Thoracic aorta (tissue), 2 donors: ENCODE data around the gene ARMC9. TPM values are rescaled to one million over a fixed set of nuclear protein-coding genes. Genes with fewer than 3 reads are reported as not detected.
"Not testable (repeated sequence)": the region's sequence is repeated elsewhere in the genome, so short reads cannot be mapped to it uniquely, and the experiment has no call there.

Source experiments
- ATAC-seq: fragments of 150-250 bp; one replicate; pipeline ENCODE4 v1.8.0; 2017; ENCODE audit warnings: low read depth; ENCODE audit not compliant: insufficient number of reproducible peaks, low FRiP score
- DNase-seq: peaks from one replicate; pipeline ENCODE4 v3.0.0-alpha.2; 2020; ENCODE audit warnings: low spot score
- H3K27ac ChIP-seq, 2 donors: fragments of 200-600 bp; sonication (generic); 1 replicate in 1 of 2; 2 replicates in 1 of 2; pipeline ENCODE4 v1.5.1; 2016; ENCODE audit warnings: mild to moderate bottlenecking in 2 of 2, moderate library complexity in 2 of 2
- H3K27me3 ChIP-seq: fragments of 200-600 bp; sonication (generic); replicated peaks from 2 replicates; pipeline ENCODE4 v1.6.0; 2016; ENCODE audit warnings: mild to moderate bottlenecking; ENCODE audit not compliant: insufficient read depth
- H3K36me3 ChIP-seq: fragments of 200-600 bp; sonication (generic); one replicate; pipeline ENCODE4 v1.5.1; 2016
- H3K4me1 ChIP-seq, 2 donors: fragments of 200-600 bp; sonication (generic); 1 replicate in 1 of 2; 2 replicates in 1 of 2; pipeline versions ENCODE4 v1.5.1 to v1.6.0; 2016; ENCODE audit warnings: low read depth in 2 of 2, mild to moderate bottlenecking in 1 of 2; ENCODE audit not compliant: control insufficient read depth in 1 of 2
- H3K4me3 ChIP-seq: fragments of 200-600 bp; sonication (generic); 2 replicates; pipeline ENCODE4 v1.5.1; 2016; ENCODE audit warnings: mild to moderate bottlenecking
- H3K9me3 ChIP-seq: fragments of 200-600 bp; sonication (generic); 2 replicates; pipeline ENCODE4 v1.5.1; 2016
- total RNA-seq, 2 donors: library from RNA; depleted of rRNA; stranded (reverse); fragments of >200 nt; gene quantifications; one replicate each; pipeline versions ENCODE4 v1.1.0 to v1.2.3, GENCODE V29; 2016
- TF ChIP-seq, protein P1 (sequence below): fragments of 200-600 bp; sonication (generic); IDR thresholded peaks from one replicate; pipeline ENCODE4 v1.5.1; 2019; ENCODE audit warnings: antibody characterized with exemption

ARMC9 gene
- total RNA-seq, 2 donors from 2014 or later: 68.5 to 103 TPM

GRCh38 chr2:231399853-231400680 is 201.6 kb downstream of the ARMC9 start:
- Histone ChIP-seq H3K4me3 (peak overlapping the region; percentile 40), H3K4me1 (peaks cover 29 to 89% of the 10 kb centered on the region in 2 donors), H3K36me3 (peaks cover 10% of the 10 kb centered on the region), H3K27ac (peak overlapping the region; percentile 89 to 97), H3K9me3 (no peaks in the 10 kb centered on the region), H3K27me3 (no peaks in the 10 kb centered on the region)
- TF ChIP-seq, protein P1, sequence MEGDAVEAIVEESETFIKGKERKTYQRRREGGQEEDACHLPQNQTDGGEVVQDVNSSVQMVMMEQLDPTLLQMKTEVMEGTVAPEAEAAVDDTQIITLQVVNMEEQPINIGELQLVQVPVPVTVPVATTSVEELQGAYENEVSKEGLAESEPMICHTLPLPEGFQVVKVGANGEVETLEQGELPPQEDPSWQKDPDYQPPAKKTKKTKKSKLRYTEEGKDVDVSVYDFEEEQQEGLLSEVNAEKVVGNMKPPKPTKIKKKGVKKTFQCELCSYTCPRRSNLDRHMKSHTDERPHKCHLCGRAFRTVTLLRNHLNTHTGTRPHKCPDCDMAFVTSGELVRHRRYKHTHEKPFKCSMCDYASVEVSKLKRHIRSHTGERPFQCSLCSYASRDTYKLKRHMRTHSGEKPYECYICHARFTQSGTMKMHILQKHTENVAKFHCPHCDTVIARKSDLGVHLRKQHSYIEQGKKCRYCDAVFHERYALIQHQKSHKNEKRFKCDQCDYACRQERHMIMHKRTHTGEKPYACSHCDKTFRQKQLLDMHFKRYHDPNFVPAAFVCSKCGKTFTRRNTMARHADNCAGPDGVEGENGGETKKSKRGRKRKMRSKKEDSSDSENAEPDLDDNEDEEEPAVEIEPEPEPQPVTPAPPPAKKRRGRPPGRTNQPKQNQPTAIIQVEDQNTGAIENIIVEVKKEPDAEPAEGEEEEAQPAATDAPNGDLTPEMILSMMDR: no peak
- DNase-seq (no peak), ATAC-seq (no peak)

DNA sequence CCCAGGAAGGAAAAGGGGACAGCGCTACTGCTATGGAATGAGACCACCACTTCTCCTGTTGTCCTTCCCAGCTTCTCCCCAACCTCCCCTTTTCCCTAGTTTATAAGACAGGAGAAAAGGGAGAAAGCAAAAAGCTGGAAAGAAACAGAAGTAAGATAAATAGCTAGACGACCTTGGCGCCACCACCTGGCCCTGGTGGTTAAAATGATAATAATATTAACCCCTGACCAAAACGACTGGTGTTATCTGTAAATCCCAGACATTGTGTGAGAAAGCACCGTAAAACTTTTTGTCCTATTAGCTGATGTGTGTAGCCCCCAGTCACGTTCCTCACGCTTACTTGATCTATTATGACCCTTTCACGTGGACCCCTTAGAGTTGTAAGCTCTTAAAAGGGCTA is 202.2 kb downstream of the ARMC9 start:
- not testable (repeated sequence) for H3K9me3 ChIP-seq, H3K36me3 ChIP-seq, H3K27me3 ChIP-seq, DNase-seq, ATAC-seq
- peak overlapping the region; percentile 40 for H3K4me3 ChIP-seq
- peaks cover 27 to 91% of the 10 kb centered on the region in 2 donors for H3K4me1 ChIP-seq
- H3K27ac ChIP-seq: peak overlapping the region; percentile 89 to 97

- H3K36me3 ChIP-seq, DNase-seq, H3K9me3 ChIP-seq, ATAC-seq, H3K4me3 ChIP-seq, H3K27me3 ChIP-seq: not testable (repeated sequence)
- H3K4me1 ChIP-seq: peaks cover 31 to 96% of the 10 kb centered on the region in 2 donors
- peak overlapping the region; percentile 89 to 97 for H3K27ac ChIP-seq
These were observed 202.7 kb downstream of the ARMC9 start for GRCh38 chr2:231401101-231401500.

GRCh38 chr2:231403421-231404182 is 205.2 kb downstream of the ARMC9 start:
- H3K4me3 ChIP-seq, H3K36me3 ChIP-seq, H3K27me3 ChIP-seq, ATAC-seq, DNase-seq, H3K9me3 ChIP-seq: not testable (repeated sequence)
- Histone ChIP-seq H3K27ac (peak overlapping the region; percentile 40 to 97), H3K4me1 (peaks cover 35 to 97% of the 10 kb centered on the region in 2 donors)

DNA sequence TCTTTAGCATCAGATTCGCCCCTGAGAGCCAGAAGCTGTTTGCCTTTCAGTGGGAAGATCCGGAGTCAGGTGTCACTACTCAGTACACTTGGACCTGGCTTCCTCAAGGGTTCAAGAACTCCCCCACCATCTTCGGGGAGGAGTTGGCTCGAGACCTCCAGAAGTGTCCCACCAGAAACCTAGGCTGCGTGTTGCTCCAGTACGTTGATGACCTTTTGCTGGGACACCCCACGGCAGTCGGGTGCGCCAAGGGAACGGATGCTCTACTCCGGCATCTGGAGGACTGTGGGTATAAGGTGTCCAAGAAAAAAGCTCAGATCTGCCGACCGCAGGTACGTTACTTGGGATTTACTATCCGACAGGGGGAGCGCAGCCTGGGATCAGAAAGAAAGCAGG is 205.8 kb downstream of the ARMC9 start:
- H3K4me3 ChIP-seq, H3K36me3 ChIP-seq, DNase-seq, H3K27me3 ChIP-seq, H3K9me3 ChIP-seq, ATAC-seq: not testable (repeated sequence)
- peaks cover 30 to 91% of the 10 kb centered on the region in 2 donors for H3K4me1 ChIP-seq
- H3K27ac ChIP-seq: peak overlapping the region; percentile 40 to 97

GRCh38 chr2:231405601-231406367 is 207.4 kb downstream of the ARMC9 start:
- H3K27ac ChIP-seq: peak overlapping the region; percentile 56 to 97
- H3K4me3 ChIP-seq: peak overlapping the region; percentile 15
- not testable (repeated sequence) for H3K36me3 ChIP-seq, H3K27me3 ChIP-seq, DNase-seq, H3K9me3 ChIP-seq, ATAC-seq
- TF ChIP-seq, protein P1: peak; percentile 50
- peaks cover 14 to 75% of the 10 kb centered on the region in 2 donors for H3K4me1 ChIP-seq

GRCh38 chr2:231407686-231408085 is 209.3 kb downstream of the ARMC9 start:
- not testable (repeated sequence) for H3K27me3 ChIP-seq, H3K36me3 ChIP-seq, ATAC-seq, H3K4me3 ChIP-seq, DNase-seq, H3K9me3 ChIP-seq
- Histone ChIP-seq H3K4me1 (peaks cover 14 to 59% of the 10 kb centered on the region in 2 donors), H3K27ac (peak overlapping the region; percentile 56 to 77)

DNA sequence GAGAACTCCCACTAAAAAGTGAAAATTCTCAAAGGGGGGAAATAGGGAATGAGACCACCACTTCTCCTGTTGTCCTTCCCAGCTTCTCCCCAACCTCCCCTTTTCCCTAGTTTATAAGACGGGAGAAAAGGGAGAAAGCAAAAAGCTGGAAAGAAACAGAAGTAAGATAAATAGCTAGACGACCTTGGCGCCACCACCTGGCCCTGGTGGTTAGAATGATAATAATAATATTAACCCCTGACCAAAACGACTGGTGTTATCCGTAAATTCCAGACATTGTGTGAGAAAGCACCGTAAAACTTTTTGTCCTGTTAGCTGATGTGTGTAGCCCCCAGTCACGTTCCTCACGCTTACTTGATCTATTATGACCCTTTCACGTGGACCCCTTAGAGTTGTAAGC is 209.9 kb downstream of the ARMC9 start:
- H3K9me3 ChIP-seq, ATAC-seq, H3K27me3 ChIP-seq, H3K36me3 ChIP-seq, H3K4me3 ChIP-seq, DNase-seq: not testable (repeated sequence)
- Histone ChIP-seq H3K4me1 (peaks cover 14 to 54% of the 10 kb centered on the region in 2 donors), H3K27ac (peak overlapping the region in 1 of 2 donors; percentile 41)
